H1 (cell line): ENCODE data around the gene GATA5. TPM values are rescaled to one million over a fixed set of nuclear protein-coding genes. Genes with fewer than 3 reads are reported as not detected.

Source experiments
- SAP30 ChIP-seq: fragments of 300-600 bp; sonication (generic); IDR thresholded peaks from 2 replicates; pipeline ENCODE4 v1.7.1; 2012; ENCODE audit warnings: low read length, moderate library complexity, mild to moderate bottlenecking, inconsistent platforms; ENCODE audit not compliant: insufficient read depth, insufficient replicate concordance
- SRF ChIP-seq: IDR thresholded peaks from 2 replicates; pipeline ENCODE4 v1.6.1; 2011; ENCODE audit warnings: mild to moderate bottlenecking, low read depth, low read length, moderate library complexity
- TCF12 ChIP-seq: IDR thresholded peaks from 2 replicates; pipeline ENCODE4 v1.6.1; 2011; ENCODE audit warnings: low read depth, mild to moderate bottlenecking, low read length
- polyA plus RNA-seq, 7 experiments: library from polyadenylated mRNA; depleted of rRNA in 3 of 7; stranded (reverse) in 5 of 7; unstranded in 2 of 7; fragments of >200 nt in 5 of 7; fragments of 200-250 nt in 2 of 7; gene quantifications; 1 replicate in 5 of 7; 2 replicates in 1 of 7; 4 replicates in 1 of 7; pipeline versions ENCODE4 v1.2.1 to v1.2.3, GENCODE V29; 2011 to 2013; ENCODE audit warnings: missing spikeins in 2 of 7, mixed read lengths in 2 of 7
- total RNA-seq: library from RNA; stranded (reverse); fragmentation: NEBNext Ultra II Directional; extraction: Animal tissue kit (Norgen Biotek cat#: 25700); gene quantifications from 2 replicates; pipeline ENCODE4 v1.2.1, GENCODE V29; 2021

GATA5 gene
- total and polyA plus RNA-seq, 2 of the 8 experiments (the other 6 are each of a cell fraction or from before 2014, with no cell fraction given) = 0.08 to 0.11 TPM

DNA sequence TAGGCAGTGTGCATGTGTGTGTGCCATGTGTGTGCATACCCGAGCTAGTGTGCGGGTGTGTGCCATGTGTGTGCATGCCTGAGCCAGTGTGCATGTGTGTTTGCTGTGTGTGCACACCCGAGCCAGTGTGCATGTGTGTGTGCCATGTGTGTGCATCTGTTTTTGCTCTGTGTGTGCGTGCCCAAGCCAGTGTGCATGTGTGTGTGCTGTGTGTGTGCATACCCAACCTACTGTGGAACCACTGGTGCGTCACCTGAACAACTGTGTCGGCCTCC, 54.1 kb downstream of the GATA5 start (continued):
- TF ChIP-seq TCF12 = no peak
- TF ChIP-seq SRF = no peak
- no peak for TF ChIP-seq SAP30
